Measurements from ENCODE around the gene TTC3.

DNA sequence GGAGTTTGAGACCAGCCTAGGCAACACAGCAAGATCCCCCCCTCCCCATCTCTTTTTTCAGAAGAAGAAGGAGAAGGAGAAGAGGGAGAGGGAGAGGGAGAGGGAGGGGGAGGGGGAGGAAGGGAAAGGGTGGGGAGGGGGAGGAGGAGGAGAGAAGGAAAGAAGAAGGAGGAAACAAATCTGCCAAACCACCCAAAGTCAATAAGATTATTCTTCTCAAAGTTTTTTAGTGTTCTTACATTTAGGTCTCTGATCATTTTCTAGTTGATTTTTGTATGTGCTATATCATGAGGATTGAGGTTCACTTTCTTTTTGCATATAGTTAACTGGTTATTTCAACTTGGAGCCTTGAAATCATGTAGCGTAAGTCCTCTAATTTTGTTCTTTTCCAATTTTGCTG lies 137.7 kb downstream of the TTC3 start:
- TF ChIP-seq, protein P1, sequence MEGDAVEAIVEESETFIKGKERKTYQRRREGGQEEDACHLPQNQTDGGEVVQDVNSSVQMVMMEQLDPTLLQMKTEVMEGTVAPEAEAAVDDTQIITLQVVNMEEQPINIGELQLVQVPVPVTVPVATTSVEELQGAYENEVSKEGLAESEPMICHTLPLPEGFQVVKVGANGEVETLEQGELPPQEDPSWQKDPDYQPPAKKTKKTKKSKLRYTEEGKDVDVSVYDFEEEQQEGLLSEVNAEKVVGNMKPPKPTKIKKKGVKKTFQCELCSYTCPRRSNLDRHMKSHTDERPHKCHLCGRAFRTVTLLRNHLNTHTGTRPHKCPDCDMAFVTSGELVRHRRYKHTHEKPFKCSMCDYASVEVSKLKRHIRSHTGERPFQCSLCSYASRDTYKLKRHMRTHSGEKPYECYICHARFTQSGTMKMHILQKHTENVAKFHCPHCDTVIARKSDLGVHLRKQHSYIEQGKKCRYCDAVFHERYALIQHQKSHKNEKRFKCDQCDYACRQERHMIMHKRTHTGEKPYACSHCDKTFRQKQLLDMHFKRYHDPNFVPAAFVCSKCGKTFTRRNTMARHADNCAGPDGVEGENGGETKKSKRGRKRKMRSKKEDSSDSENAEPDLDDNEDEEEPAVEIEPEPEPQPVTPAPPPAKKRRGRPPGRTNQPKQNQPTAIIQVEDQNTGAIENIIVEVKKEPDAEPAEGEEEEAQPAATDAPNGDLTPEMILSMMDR (IDR thresholded peaks at IDR 0.05) = no peak
- no peak for TF ChIP-seq POLR2A (IDR thresholded peaks at IDR 0.05)
